Adrenal gland (tissue), 12 donors: ENCODE measurements around the gene NUAK1. TPM values are rescaled to one million over a fixed set of nuclear protein-coding genes. Genes with fewer than 3 reads are reported as not detected.

Experiments used
- DNase-seq, 7 donors: peaks; one replicate each; pipeline ENCODE4 v3.0.0-alpha.2; 2019 to 2020
- H3K27ac ChIP-seq, 5 donors: fragments of 200-600 bp; sonication (generic) in 4 of 5; 1 replicate in 3 of 5; 2 replicates in 2 of 5; pipeline versions ENCODE4 v1.5.1 to v1.8.0; 2016 to 2020; ENCODE audit warnings: mild to moderate bottlenecking in 1 of 5
- H3K27me3 ChIP-seq: fragments of 200-600 bp; 2 replicates; pipeline ENCODE4 v1.8.0; 2021
- H3K36me3 ChIP-seq, 2 donors: fragments of 200-600 bp; replicated peaks in 1 of 2; 1 replicate in 1 of 2; 2 replicates in 1 of 2; pipeline versions ENCODE4 v1.5.1 to v1.8.0; 2018 to 2022
- H3K4me1 ChIP-seq, 2 donors: fragments of 200-600 bp; replicated peaks in 1 of 2; 1 replicate in 1 of 2; 2 replicates in 1 of 2; pipeline versions ENCODE4 v1.5.1 to v1.8.0; 2018 to 2021
- H3K4me3 ChIP-seq, 4 donors: fragments of 200-600 bp; sonication (generic) in 3 of 4; one replicate each; pipeline ENCODE4 v1.5.1; 2016 to 2018
- H3K9me3 ChIP-seq, 3 donors: fragments of 200-600 bp; sonication (generic) in 1 of 3; replicated peaks in 1 of 3; 1 replicate in 2 of 3; 2 replicates in 1 of 3; pipeline versions ENCODE4 v1.5.1 to v1.8.0; 2016 to 2021
- POLR2A ChIP-seq, 2 donors: fragments of 450-650 bp; IDR thresholded peaks; one replicate each; pipeline ENCODE4 v1.6.1; 2017; ENCODE audit warnings: antibody characterized with exemption in 2 of 2, mild to moderate bottlenecking in 2 of 2, moderate library complexity in 1 of 2
- WGBS, 4 donors: extraction: QIAGEN DNeasy Blood & Tissue Kit in 2 of 4; methylation state at CpG; one replicate each; pipeline versions ENCODE4 v1.1.5 to v1.1.7; 2013 to 2017; 5-methylcytosine and 5-hydroxymethylcytosine counted together
- intact Hi-C, 2 donors: fragments of 100-400 bp; cut with DNase I; formaldehyde crosslinking; loops; one replicate each; pipeline versions ENCODE4 v1.14.1 to v1.15.0; 2022 to 2023
- polyA plus RNA-seq, 3 donors: library from polyadenylated mRNA; stranded (reverse); fragments of 200-250 nt in 2 of 3; fragments of 350-450 nt in 1 of 3; fragmentation: Illumina TruSeq in 1 of 3; extraction: RNeasy Lipid Tissue Mini Kit (QIAGEN cat#74804) in 1 of 3; gene quantifications; one replicate each; pipeline ENCODE4 v1.2.3, GENCODE V29; 2013 to 2014
- total RNA-seq, 9 donors: library from RNA; depleted of rRNA in 4 of 9; stranded (reverse); fragments of >200 nt in 4 of 9; fragments of 120-200 nt in 1 of 9; fragmentation: NEBNext Ultra II Directional in 1 of 9; extraction: Animal tissue kit (Norgen Biotek cat#: 25700) in 1 of 9; gene quantifications; one replicate each; pipeline versions ENCODE4 v1.1.0 to v1.2.4, GENCODE V29; 2013 to 2023
- TF ChIP-seq, protein P1 (sequence below), 6 experiments: fragments of 450-650 bp in 4 of 6; fragments of 200-600 bp in 2 of 6; sonication (generic) in 1 of 6; IDR thresholded peaks; 1 replicate in 5 of 6; 2 replicates in 1 of 6; pipeline versions ENCODE4 v1.5.1 to v1.8.0; 2016 to 2021; ENCODE audit warnings: antibody characterized with exemption in 6 of 6, mild to moderate bottlenecking in 2 of 6, moderate library complexity in 1 of 6
- donor health status: healthy with polysubstance abuse.
- donor health status: Bipolar disorder and iron deficiency.
- donor health status: DM: yes; HTN: yes; CAD: no.
- donor health status: DM: no; HTN: no; CAD: no.
- donor health status: DM: no; HTN: no; CAD: no.
- donor health status: DM: yes; HTN: yes; CAD: no.

NUAK1 gene
- total and polyA plus RNA-seq, 12 donors = 2.4 to 15.1 (median 8.4) TPM

- intact Hi-C loops = no loop called here
- WGBS, 4 donors = 78 to 89% methylated on average over 1 of the region's 1 CpG; no CpG with 5 or more reads in 2 of the 4 donors
Observed at GRCh38 chr12:106160915-106161314, 22.2 kb upstream of the NUAK1 start.

DNA sequence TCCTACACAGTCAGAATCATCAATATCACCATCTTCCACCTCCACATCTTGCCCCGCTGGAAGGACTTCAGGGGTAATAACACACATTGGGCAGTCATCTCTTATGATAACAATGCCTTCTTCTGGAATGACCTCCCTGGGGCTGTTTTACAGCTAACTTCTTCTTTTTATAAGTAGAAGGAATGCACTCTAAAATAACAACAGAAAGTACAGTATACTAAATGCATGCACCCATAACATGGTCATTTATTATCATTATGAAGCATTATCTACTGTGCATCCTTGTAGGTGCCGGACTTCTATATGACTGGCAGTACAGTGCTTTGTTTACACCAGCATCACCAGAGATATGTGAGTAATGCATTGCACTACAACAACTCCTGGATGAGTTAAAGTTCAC, 19.0 kb upstream of the NUAK1 start:
- no peak for DNase-seq
- intact Hi-C loops = no loop called here
- TF ChIP-seq, protein P1, sequence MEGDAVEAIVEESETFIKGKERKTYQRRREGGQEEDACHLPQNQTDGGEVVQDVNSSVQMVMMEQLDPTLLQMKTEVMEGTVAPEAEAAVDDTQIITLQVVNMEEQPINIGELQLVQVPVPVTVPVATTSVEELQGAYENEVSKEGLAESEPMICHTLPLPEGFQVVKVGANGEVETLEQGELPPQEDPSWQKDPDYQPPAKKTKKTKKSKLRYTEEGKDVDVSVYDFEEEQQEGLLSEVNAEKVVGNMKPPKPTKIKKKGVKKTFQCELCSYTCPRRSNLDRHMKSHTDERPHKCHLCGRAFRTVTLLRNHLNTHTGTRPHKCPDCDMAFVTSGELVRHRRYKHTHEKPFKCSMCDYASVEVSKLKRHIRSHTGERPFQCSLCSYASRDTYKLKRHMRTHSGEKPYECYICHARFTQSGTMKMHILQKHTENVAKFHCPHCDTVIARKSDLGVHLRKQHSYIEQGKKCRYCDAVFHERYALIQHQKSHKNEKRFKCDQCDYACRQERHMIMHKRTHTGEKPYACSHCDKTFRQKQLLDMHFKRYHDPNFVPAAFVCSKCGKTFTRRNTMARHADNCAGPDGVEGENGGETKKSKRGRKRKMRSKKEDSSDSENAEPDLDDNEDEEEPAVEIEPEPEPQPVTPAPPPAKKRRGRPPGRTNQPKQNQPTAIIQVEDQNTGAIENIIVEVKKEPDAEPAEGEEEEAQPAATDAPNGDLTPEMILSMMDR (IDR thresholded peaks at IDR 0.05) = no peak
- no peak for TF ChIP-seq POLR2A (IDR thresholded peaks at IDR 0.05)
- H3K27ac ChIP-seq = no peak overlapping the region
- WGBS, 4 donors = 93 to 100% (median 97%) methylated on average over 2 of the region's 2 CpGs
- no peak overlapping the region for H3K4me3 ChIP-seq
- no peaks in the 10 kb centered on the region for H3K9me3 ChIP-seq
- H3K27me3 ChIP-seq = peaks cover 5% of the 10 kb centered on the region
- H3K36me3 ChIP-seq = no peaks in the 10 kb centered on the region
- H3K4me1 ChIP-seq = no peaks in the 10 kb centered on the region

More at GRCh38 chr12:106160915-106161314, 22.2 kb upstream of the NUAK1 start:
- H3K27ac ChIP-seq = no peak overlapping the region
- TF ChIP-seq, protein P1 (IDR thresholded peaks at IDR 0.05) = no peak
- no peak for TF ChIP-seq POLR2A (IDR thresholded peaks at IDR 0.05)
- H3K4me1 ChIP-seq = no peaks in the 10 kb centered on the region
- no peaks in the 10 kb centered on the region for H3K9me3 ChIP-seq
- peaks cover 5% of the 10 kb centered on the region for H3K27me3 ChIP-seq
- H3K36me3 ChIP-seq = no peaks in the 10 kb centered on the region
- no peak for DNase-seq
- H3K4me3 ChIP-seq = no peak overlapping the region

DNA sequence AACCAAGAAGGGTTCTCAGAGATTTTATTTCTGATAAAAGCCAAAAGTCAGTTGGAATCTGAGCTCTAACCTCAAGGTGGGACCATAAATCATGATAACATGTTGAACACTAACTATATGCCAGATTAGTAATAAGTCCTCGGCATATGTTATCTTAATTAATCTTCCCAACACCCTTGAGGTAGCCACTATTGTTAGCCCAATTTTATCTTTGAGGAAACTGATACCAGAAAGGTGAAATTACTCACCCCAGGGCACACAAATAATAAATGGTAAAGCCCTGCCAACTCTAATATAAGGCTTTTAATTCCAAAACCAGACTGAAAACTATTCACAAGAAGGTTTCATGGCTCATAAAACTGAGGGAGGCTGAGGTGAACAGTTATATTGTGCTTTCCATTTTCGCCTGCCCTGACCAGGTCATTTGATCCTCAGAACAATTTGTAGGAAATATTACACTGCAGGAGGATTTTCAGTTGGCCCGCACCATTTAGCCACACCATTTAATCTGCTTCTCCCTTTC, 16.1 kb upstream of the NUAK1 start:
- DNase-seq = no peak
- 66 to 72% (median 67%) methylated on average over 3 of the region's 3 CpGs for WGBS, 4 donors
- TF ChIP-seq, protein P1 (IDR thresholded peaks at IDR 0.05) = no peak
- no peak for TF ChIP-seq POLR2A (IDR thresholded peaks at IDR 0.05)

GRCh38 chr12:106152334-106152733, 13.6 kb upstream of the NUAK1 start:
- H3K36me3 ChIP-seq = no peaks in the 10 kb centered on the region
- H3K4me3 ChIP-seq = no peak overlapping the region
- 64 to 85% (median 72%) methylated on average over 3 to 4 of the region's 4 CpGs for WGBS, 4 donors
- H3K27ac ChIP-seq = no peak overlapping the region
- H3K4me1 ChIP-seq = peaks cover 0 to 14% of the 10 kb centered on the region in 2 donors
- DNase-seq = no peak
- H3K27me3 ChIP-seq = no peaks in the 10 kb centered on the region
- intact Hi-C loops = no loop called here
- H3K9me3 ChIP-seq = no peaks in the 10 kb centered on the region
- TF ChIP-seq, protein P1 (IDR thresholded peaks at IDR 0.05) = no peak
- TF ChIP-seq POLR2A (IDR thresholded peaks at IDR 0.05) = no peak

More for the DNA sequence above, 16.1 kb upstream of the NUAK1 start:
- H3K9me3 ChIP-seq = no peaks in the 10 kb centered on the region
- no peak overlapping the region for H3K4me3 ChIP-seq
- intact Hi-C loops = no loop called here
- no peak overlapping the region for H3K27ac ChIP-seq
- H3K4me1 ChIP-seq = no peaks in the 10 kb centered on the region
- no peaks in the 10 kb centered on the region for H3K36me3 ChIP-seq
- H3K27me3 ChIP-seq = no peaks in the 10 kb centered on the region
